ENCODE results near the gene FAM13A.
A peak's percentile ranks its signal among the peaks of the same experiment; 100 is the strongest.
"Not testable (repeated sequence)": the region's sequence is repeated elsewhere in the genome, so short reads cannot be mapped to it uniquely, and the experiment has no call there.

The FAM13A gene

GRCh38 chr4:88957570-88957969 is 99.4 kb downstream of the FAM13A start:
- DNase-seq (ENCODE audit: low read depth) = no peak

GRCh38 chr4:88955580-88956380 is 101.2 kb downstream of the FAM13A start:
- no peak for DNase-seq (ENCODE audit: low read depth)

DNA sequence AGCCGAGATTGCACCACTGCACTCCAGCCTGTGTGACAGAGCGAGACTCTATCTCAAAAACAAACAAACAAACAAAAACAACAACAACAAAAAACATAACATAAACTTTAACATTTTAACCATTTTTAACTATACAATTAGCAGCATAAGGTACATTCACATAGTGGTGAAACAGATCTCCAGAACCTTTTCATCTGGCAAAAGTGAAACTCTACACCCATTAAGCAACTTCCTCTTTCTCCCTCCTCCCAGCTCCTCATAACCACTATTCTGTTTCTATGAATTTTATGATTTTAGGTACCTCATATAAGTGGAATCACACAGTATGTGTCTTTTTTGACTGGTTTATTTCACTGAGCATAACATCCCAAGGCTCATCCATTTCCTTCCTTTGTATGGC is 103.6 kb downstream of the FAM13A start:
- no peak for DNase-seq (ENCODE audit: low read depth)

DNA sequence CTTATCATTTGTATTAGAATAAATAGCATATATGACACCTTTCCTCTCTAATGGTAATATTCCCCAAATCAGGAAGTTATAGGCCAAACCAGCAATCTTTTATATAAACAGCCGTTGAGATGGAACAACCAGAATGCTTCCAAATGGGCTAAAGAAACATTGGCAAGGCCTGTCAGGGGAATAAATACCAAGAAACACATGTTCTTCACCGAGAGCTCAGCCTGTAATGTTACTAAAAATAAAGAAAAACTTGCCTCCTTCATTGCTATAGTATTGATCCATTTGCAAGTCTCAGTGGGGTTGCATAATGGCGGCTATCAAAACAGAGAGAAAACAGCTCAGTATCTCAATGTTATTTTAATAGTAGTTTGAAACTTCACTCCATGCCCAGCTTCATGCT is 104.9 kb downstream of the FAM13A start:
- DNase-seq (ENCODE audit: low read depth) = no peak

DNA sequence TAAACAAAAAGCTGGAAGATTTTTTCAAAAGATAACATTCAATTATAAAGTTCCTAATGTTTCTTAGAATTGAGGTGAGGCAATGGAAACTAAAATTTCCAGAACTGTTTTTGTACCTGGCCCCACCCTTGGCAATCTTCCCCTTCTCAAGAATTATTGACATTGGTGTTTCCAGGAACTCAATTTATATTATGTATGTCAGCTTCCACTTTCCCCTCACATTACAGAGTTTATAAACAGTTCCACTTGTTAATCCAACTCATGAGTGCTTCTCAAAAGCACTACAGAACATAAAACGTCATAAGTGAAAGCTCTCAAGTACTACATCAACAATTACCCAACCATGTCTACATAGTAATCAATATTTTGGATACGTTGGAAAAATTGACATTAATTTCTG is 107.4 kb downstream of the FAM13A start:
- no peak for DNase-seq (ENCODE audit: low read depth)

DNA sequence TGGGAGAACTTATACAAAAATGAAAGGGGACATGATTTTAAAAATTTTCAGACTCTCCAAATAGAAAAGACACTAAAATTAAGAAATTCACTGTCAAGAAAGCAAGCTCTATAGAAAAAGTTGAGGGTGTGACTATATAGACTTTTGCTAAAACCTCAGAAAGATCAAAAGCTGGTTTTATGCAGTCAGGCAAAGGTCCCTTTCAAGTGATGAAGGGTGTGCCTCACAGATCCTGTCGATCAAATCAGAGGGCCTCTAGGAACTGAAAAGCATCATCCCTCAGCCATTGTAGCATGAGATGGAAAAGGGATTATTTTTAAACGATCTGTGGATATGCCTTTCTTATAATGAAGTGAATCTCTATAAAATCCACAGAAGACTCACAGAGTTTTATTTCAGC is 116.5 kb downstream of the FAM13A start:
- no peak for DNase-seq (ENCODE audit: low read depth)

- DNase-seq (ENCODE audit: low read depth) = no peak
Observed at GRCh38 chr4:88939697-88940096, 117.3 kb downstream of the FAM13A start.

GRCh38 chr4:88938138-88938537 is 118.8 kb downstream of the FAM13A start:
- peak; percentile 89 for DNase-seq (ENCODE audit: low read depth)

DNA sequence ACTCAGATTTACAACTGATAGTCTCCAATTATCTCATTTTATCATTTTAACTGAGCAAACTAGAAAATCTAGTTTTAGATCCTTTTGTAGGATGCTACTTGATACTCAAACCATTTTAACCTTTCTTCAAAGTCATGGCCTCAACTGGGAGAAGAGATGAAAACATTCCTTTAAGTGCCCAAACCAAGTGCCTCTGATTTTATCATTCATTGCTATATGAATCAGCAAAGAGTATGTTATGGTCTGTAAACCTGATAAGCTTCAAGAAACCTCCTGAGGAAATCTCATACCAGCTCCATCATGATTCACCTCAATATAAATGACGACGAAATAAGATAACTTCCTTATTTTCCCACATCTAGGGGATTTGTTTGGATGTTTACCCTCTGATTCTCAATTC is 119.9 kb downstream of the FAM13A start:
- peak; percentile 74 for DNase-seq (ENCODE audit: low read depth)

DNA sequence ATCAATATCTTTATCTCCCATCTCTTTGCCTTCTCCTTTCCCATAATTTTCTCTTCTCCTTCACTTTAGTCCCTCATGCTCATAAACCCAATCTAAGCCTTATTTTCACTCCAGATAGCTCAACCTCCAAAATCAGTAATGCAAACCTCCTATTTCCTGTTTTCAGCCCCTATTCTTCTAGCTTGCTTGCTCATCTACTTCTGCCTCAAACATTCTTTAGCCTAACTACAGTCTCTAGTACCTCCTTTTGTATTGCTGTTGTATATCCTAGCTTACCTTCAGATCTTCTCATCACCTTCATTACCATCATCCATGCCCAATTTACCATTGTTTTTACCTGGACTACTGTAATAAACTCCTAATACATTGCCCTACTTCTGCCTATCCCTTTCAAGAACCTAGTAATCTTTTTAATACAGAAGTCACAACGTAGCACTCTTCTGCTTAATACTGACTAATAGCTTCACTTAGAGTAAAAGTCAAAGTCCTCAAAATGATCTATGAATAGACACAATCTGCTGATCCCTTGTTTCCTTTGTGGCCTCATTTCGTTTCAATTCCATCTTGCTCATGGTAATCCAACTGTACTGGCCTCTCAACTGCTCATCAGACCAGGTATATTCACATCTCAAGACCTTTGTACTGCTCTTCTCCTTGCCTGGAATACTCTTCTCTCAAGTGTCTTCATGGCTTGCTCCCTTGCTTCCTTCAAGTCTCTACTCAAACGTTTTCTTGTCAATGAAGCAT is 123.4 kb downstream of the FAM13A start:
- DNase-seq (ENCODE audit: low read depth) = no peak

DNA sequence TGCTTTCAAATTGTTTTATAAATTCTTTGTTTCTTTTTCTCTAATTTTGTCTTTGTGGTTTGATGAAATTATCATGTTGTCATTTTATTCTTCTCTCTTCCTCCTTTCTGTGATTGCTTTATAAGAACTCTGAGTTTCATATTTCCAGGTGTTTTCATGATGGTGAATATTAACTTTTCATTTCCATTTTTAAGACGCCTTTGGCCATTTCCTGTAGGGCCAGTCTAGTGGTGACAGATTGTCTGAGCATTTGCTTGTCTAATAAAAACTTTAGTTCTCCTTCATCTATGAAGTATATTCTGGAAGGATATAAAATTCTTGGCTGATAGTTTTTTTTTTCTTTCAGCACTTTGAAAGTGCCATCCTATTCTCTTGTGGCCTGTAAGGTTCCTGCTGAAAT is 128.1 kb downstream of the FAM13A start:
- no peak for DNase-seq (ENCODE audit: low read depth)

GRCh38 chr4:88927420-88927819 is 129.6 kb downstream of the FAM13A start:
- DNase-seq (ENCODE audit: low read depth) = no peak

DNA sequence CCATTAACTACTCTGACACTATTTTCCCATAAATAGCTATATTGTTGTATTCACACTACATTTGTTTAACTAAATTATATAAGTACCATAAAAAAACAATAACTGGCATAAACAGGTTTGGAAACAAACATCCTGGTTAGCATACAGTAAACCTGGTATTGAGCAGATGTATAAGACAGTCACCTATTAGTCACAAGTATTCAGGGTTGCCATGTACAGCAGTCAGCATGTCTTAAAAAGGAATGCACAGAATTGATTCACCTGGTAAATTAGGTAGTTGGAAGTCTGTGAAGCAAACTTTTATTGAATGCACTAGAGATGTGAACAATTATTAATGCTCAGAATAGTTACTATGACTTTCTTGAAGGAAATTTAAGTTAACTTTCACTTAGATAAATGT is 137.9 kb downstream of the FAM13A start:
- DNase-seq (ENCODE audit: low read depth) = no peak

DNA sequence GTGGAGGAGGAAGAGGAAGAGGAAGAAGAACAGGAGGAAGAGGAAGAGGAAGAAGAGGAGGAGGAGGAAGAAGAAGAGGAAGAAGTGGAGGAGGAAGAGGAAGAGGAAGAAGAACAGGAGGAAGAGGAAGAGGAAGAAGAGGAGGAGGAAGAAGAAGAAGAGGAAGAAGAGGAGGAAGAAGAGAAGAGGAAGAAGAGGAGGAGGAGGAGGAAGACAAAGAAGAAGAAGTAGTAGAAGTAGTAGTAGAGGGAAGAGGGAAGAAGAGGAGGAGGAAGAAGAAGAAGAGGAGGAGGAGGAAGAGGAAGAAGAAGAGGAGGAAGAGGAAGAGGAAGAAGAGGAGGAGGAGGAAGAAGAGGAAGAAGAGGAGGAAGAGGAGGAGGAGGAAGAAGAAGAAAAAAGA is 143.8 kb downstream of the FAM13A start:
- DNase-seq (ENCODE audit: low read depth) = not testable (repeated sequence)

DNA sequence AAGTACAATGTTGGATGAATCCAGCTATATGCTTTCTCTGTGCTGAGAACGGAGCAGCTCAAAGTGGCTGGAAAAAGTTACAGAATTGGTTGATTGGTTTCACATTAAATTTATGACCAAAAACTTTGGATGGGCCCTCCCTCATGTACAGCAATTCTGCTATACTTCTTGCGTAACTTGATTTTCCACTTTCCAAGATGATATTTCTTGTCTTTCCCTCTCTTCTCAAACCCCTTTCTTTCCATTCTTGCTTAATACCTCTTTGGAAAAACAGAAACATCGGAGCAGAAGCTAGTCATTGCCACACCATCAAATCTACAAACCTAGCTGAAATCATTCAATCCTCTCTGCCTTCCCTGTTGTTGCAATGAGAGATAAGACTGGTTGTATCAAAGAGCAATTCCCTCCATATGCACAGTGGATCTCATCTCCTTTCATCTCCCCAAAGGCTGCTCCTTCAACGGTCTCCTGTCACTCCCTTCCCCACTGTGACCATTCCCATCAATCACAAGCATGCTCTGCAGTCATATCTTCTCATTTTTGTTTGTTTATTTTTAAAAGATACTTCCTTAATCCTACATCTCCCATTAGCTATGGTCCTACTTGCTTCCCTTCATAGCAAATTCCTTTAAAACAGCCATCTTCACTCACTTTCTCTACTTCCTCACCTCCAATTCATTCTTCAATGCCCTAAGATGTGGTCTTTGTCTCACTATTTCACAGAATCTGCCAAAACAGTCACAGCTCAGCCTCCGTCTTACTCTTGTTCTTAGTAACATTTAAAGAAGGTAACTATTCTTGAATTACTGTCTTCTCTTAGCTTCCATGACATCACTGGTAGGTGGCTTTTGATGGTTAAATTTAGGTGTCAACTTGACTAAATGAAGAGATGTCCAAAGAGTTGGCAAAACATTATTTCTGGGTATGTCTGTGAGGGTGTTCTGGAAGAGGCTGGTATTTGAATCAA is 145.5 kb downstream of the FAM13A start:
- no peak for DNase-seq (ENCODE audit: low read depth)

- DNase-seq (ENCODE audit: low read depth) = no peak
Observed at GRCh38 chr4:88910101-88910500, 146.9 kb downstream of the FAM13A start.

GRCh38 chr4:88908521-88908920 is 148.5 kb downstream of the FAM13A start:
- no peak for DNase-seq (ENCODE audit: low read depth)

GRCh38 chr4:88908003-88908402 is 149.0 kb downstream of the FAM13A start:
- DNase-seq (ENCODE audit: low read depth) = no peak

GRCh38 chr4:88907478-88907877 is 149.5 kb downstream of the FAM13A start:
- DNase-seq (ENCODE audit: low read depth) = peak; percentile 4

DNA sequence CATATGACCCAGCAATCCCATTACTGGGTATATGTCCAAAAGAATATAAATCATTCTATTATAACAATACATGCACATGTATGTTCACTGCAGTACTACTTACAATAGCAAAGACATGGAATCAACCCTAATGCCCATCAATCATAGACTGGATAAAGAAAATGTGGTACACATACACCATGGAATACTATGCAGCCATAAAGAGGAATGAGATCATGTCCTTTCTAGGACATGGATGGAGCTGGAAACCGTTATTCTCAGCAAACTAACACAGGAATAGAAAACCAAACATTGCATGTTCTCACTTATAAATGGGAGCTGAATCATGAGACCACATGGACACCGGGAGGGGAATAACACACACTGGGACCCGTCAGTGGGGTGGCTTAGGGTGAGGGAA is 152.7 kb downstream of the FAM13A start:
- DNase-seq (ENCODE audit: low read depth) = not testable (repeated sequence)

- peak; percentile 64 for DNase-seq (ENCODE audit: low read depth)
Observed at GRCh38 chr4:88900432-88900831, 156.6 kb downstream of the FAM13A start.

DNA sequence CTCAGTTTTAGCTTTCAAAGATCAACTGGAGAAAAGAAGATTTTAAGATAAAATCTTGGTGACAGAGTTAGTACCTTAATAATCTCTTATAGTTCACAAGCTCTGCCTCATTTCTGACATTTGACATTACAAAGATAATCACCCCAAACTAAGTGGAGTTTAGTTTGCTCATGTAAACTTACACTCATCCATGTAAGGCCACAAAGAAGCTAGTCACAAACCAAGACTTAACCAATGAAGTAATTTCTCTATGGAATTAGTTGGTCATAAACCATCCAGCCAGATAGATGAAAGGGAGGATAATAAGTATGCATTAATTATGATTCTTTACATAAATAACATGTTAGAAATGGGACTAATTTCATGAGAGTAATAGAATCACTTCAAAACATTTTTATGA is 159.2 kb downstream of the FAM13A start:
- DNase-seq (ENCODE audit: low read depth) = no peak
